GM20431 (cell line): Measurements from ENCODE around the gene STK24.

ENCODE experiments used
- in situ Hi-C: fragments of 300-500 bp; cut with MseI, MboI; formaldehyde crosslinking; loops from one replicate; pipeline ENCODE4 v1.15.0; 2020; ENCODE audit warnings: low sequenced_read_pairs; ENCODE audit not compliant: unreplicated experiment

The STK24 gene

DNA sequence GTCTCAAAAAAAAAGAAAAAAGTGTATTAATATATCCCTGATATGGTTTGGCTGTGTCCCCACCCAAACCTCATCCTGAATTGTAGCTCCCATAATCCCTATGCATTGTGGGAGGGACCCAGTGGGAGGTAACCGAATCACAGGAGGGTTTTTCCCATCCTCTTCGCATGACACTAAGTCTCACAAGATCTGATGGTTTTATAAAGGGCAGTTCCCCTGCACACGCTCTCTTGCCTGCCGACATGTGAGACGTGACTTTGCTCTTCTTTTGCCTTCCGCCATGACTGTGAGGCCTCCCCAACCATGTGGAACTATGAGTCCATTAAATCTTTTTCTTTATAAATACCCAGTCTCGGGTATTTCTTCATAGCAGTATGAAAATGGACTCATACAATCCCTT is 17.7 kb downstream of the STK24 start:
- in situ Hi-C loops: no loop called here

DNA sequence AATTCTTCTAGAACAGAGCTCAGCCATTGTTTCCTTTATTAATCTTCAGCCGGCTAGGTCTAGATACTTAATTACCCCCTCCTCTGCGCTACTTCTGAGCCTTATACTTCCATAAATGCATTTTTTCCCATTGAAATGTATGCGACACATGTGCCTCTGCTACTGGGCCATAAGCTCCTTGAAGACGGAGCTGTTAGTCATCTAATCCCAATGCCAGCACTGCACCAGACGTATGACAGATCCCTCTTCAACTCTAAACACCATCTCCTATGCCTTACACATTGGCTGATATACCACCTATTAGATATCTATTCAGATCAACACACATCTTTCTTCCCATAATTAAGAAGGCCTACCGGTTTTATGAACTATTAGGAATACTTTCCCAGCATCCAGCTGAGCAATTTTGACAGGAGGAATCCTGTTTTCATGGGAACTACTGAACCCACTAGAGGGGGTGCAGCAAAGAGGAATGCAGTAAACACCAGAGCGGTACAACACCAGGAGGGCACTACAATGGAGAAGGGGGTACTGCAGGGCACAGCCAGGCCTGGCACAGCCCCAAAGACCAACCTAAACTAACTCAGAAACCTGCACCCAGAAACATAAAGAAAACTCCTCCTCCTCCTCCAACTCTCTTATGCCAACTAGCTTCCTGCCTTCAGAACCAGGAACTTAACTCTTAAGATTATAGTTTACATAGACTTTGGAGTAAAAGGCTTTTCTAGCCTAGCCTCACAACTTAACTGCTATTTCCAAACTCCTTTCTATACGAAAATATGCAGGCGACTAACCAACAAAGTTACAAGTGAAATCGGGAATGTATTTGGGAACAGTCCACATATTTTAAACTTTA is 18.7 kb downstream of the STK24 start:
- in situ Hi-C loops: no loop called here

DNA sequence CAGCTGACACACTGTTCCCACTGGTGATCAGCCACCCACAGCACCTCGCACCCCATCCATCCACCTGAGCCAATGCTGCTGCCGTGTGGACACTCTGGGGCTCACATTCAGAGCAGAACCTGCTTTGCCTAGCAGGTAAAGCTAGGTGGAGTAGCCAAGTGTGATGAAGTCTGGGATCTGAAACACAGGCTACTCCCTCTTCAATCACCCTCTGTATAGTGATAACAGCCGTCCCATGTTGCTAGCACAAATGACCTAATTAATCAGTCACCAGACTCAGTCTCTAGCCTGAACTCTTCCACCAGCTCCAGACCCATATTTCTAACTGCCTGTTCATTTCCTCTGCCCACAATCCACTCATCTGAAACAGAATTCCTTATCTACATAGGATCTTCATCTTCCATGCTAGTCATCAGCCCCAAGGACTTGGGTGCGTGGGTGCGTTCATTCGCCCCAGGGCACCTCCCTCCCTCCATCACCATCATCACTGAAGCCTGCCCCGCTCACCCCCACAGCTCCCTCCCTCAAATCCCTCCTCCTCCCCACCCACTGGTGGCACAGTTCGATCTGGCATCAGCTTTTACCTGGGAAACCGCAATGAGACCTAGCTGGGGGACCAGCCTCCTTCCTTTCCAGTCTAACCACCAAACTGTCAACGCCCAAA is 19.8 kb downstream of the STK24 start:
- in situ Hi-C loops: no loop called here

DNA sequence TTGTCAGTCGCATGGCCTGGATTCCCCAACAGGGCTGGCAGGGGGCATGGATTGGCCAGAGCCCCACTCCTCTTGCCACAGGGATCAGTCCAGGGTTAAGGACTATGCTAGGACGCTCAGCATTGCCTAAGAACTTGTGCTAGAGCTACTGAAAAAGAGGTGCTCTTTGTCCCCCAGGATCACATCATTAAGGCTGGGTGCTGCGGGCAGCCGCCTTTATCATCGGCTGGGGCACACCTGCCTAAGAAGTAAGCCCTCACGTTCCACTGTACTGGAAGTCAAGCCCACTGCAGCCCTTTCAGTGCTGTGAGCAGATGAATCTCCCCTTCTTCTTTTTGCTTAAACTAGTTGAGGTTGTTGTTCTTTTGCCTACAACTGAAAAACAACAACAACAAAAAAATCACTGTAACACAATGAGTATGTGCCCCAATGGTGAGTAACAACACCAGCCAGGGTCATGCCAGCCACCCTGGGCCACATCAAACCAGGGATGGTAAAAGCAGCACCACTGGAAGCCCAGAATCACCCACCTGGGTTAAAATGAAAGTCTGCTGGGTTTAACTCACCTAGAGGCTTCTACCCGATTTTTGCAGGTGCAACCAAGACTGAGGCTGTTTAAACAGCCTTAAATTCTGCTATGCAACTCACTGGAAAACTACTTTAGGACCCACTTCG is 20.6 kb downstream of the STK24 start:
- in situ Hi-C loops: no loop called here

DNA sequence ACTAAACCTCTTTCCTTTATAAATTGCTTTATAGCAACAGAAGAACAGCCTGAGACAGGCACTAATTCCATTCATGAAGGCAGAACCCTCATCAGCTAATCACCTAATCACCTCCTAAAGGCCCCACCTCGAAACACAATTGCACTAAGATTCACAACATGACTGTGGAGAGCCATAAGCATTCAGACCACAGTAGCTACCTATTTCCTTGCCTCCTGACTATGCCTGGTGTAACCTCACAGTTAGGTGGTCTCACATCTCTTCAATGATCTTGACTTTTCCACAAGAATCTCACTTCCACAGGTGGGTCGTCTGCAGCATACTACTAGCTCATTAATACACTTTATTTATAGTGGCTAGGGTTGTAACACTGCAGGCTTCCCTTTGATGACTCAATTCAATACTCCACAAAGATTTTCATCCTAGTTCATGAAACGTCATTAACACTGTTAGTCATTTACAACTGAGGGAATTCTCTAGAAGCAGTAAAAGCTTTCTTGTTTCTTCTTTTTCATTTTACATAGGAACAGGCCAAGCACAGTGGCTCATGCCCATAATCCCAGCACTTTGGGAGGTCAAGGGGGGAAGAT is 27.1 kb downstream of the STK24 start:
- in situ Hi-C loops: no loop called here

DNA sequence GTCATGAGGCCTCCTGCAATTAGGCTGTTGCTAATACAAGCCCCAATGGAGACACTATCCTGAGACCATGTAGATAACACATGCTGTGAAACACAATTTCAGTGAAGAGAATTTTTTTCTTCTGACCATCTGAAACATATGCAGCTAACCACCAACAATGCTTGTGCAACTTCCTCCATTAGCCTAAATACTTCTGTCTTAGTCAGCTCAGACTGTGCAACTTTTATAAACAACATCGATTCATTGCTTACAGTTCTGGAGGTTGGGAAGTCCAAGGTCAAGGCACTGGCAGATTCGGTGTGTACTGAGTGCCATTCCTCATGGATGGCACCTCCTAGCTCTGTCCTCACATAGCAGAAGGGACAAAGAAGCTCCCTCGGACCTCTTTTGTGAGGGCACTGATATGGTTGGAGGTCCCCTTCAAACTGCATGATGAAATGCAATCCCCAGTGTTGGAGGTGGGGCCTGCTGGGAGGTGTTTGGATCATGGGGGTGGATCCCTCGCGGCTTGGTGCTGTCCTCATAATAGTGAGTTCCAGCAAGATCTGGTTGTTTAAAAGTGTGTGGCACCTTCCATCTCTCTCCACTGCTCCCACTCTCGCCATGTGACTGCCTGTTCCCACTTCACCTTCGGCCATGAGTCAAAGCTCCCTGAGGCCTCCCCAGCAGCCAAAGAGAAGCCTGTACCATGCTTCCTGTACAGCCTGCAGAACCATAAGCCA is 27.7 kb downstream of the STK24 start:
- in situ Hi-C loops: no loop called here

DNA sequence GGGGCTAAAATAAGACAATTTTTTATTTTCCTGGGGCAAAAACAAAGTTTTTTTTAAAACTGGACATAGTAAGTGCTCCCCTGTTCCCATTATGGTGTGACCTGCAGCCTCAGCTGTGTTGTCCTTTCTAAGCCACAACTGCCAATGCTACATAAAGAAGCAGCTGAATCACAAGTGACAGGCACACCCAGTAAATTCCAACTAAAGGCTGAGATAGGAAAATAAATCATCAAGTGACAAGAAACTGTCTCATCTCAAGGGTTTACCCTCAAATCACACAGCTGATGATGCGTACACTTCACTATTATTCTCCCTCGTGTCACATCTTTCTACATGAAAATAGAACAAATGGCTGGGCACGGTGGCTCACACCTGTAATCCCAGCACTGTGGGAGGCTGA is 28.7 kb downstream of the STK24 start:
- in situ Hi-C loops: no loop called here

DNA sequence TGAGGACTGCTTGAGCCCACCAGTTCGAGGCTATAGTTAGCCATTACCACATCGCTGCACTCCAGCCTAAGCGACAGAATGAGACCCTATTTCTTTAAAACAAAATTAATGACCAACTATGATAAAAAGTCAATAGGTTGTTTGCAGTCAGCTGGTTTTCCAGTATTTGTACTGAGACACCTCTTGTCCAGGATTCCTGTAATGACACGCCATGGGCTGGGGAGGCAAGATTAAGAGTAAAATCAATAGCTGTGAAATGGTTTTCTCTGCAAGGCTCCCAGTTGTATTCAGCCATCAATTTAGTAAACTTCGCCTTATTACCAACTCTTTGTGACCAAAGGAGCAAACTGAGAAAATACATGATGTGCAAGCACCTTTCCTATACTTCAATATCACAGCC is 29.5 kb downstream of the STK24 start:
- in situ Hi-C loops: no loop called here

DNA sequence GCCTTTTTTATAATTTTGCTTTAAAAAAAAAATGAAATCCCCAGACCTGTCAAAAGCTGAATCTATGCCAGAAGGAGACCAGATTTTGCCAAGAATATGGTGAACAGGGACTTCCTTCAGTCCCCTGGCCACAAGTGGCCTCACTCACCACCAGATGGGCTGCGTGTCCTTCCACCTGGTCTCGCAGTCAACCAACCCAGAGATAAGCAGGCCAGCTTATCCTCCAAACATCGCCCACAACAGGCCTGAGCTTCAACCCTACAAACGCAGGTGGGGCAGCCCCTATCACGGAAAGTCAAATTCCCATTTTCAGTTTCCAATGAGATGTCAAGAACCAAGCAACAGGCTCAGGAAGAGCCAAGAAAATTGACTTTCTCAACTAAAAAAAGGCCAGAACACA is 30.5 kb downstream of the STK24 start:
- in situ Hi-C loops: no loop called here

DNA sequence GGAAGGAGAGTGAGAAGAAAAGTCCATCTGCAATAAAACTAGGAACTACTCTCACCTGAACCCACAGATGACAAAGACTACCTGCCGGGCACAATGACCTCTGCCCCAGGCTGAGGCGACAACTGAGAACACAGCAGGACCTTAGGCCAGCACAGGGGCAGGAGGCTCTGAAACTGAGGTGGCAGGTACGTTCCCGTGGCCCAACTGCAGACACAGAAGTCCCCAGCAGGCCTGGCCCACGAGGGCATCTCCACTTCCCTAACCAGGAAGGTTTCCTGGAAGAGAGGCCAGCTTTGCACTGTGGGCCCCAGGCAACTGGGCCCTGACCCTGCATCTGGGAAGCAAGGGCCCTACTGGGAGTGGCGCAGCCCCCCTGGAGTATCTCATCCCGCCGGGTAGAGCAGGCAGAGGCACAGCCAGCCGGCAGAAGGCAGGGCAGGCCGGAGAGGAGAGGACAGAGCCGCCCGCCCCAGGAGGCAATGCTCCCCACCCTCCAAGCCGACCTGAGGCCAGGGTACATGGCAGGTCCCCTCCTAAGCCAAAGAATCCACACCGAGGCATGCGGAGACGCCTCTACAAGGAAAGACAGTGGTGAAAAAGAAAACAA is 32.7 kb downstream of the STK24 start:
- in situ Hi-C loops: no loop called here

DNA sequence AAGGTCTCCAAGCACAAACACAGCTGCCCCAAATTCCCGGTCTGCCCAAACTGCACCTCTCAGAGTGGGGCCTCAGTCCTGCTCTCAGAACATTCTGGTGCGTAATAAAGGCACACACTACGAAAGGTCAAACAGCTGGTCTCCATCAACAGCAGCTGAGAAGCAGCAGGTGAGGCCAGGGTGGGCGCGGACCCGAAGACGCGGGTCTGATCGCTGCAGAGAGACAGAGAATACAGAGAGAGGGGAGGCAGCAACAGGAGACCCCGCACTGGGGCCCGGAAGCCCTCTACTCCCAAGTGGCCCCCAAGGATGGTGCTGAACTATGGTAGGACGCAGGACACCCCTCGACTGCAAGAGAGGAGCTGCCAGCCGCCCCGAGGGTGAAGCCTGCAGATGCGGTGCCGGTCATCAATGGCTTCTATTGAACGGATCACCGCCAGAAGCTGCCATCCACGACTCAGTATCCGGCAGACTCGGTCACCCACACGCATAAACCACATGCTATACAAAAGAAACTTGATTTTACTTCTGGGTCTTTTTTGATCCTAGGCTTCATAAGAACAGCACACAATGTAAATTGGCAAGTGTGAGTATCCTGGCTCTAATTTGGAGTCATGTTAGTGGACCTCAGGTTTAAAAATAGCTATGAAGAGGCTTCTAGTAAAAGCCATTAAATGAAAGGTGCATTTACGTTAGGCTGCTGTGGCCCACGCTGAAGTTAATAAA is 33.4 kb downstream of the STK24 start:
- in situ Hi-C loops: no loop called here

DNA sequence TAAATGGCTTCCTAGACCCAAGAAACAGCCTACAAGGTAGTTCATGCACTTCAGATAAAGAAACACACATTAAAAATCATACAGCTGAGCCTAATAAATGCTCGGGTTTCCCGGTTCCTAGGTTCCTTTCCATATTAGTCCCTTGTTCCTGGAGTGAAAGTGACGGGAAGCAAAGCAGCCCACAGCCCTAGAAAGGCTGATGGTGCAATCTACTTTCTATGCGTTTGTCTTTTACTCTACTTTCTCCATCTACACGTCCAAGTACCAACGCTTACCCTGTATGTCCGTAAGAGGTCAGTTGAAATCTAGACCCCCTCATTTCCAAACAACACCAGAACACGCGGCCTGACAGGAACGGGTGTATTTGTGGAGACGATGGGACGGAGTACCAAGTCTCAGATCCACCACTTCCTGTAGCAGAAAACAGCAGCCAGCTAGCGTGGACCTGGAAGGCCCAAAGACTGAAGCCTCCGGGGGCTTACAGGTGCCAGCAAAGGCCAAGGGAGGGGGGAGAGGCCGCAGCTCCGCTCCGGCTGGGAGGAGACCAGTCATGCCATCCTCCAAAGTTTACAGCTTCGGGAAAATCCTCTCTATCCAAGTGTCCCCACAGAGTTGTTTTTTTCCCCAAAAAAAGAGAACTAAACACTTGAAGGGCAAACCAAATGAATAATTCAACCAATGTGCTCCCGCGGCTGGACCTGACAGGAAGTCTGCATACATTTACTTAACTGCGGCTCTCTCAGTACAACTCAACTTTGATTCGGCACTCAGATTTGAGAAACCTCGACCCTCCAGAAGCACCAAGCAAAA is 34.1 kb downstream of the STK24 start:
- in situ Hi-C loops: no loop called here

DNA sequence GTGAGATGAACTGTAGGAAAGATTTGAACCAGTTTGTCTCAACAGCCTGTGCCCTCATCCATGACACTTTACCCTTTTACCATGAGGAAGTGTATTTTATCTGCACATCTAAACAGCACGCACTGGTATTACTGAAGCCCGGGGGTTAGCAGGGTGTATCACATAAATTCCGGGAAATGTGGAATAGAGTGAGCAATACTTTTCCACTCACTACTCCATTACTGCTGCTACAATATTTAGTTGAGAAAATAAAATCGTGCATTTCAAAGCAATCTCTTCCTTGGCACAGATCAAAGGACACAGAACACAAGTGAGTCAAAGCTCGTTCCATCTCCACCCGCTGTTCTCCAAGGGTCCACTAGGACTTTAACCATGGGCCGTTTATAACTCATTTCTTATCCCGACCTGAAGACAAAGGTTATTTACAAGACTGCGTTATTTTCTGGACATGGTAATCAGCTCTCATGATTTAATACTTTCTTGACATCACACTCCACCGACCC is 35.2 kb downstream of the STK24 start:
- in situ Hi-C loops: no loop called here

DNA sequence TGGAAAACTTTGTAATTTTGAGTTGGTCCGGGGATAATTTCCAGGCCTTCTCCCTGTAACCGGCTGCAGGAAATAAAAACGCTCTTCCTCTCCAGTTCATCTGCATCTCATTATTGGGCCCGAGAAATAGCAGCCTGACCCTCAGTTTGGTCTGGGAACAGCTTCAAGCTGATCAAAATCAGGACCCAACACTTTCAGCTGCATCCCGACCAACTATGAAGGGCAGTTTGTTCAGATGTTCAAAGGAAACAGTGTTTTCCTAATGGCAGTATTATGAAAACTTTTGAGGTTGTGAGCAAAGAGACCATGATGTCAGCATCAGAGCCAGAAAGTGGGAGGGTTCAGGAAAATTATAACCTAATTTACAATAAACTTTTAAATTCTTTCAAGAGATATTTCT is 35.7 kb downstream of the STK24 start:
- in situ Hi-C loops: no loop called here

DNA sequence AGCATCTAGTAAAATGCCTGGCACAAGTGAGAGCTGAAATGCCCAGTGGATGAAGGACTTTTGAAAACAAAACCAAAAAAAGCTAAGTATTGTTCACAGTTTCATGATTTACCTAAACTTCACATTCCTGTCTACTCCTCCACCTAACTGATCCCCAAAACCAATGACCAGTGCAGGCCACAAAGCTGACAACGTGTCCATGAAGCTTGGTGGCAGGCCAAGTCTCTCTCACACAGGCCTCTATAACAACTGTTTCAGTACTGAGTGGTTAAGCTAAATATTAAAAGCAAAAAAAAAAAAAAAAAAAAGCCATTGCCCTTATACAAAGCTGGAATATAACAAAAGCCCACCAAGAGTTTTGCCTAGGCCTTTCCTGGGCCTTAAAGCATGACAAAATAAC is 36.4 kb downstream of the STK24 start:
- in situ Hi-C loops: no loop called here

DNA sequence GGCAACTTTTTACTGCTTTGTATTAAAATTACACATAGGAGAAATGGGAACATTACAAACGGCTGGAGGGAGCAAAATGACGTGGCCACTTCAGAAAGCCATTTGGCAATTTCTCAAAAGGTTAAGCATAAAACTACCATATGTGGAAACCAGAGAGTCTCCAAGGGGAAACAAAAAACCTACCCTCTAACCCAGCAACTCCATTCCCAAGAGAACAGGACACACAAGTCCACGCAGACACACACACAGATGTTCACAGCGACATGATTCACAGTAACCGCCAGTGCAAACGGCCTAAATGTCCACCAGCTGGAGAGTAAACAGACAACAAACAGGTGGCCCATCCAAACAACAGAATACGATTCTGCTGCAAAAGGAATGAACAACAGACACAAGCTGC is 37.2 kb downstream of the STK24 start:
- in situ Hi-C loops: no loop called here

DNA sequence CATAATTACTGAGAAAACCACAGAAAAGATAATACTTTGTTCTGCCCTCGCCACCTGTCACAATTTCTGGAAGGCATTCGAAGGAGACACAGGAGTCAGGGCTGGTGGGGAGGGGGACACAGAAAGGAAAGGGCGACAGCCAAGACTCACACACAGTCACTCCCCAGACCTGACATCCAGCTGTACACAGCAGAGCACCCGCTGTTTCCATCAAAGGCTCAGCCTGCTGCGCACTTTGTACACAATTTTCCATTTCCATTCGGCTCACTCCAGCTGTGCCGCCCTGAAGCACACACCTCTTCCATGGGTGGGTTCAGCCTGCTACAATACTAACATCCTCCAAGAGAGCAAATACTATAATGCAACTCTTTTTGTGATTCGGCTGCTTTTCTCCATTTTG is 38.0 kb downstream of the STK24 start:
- in situ Hi-C loops: no loop called here

DNA sequence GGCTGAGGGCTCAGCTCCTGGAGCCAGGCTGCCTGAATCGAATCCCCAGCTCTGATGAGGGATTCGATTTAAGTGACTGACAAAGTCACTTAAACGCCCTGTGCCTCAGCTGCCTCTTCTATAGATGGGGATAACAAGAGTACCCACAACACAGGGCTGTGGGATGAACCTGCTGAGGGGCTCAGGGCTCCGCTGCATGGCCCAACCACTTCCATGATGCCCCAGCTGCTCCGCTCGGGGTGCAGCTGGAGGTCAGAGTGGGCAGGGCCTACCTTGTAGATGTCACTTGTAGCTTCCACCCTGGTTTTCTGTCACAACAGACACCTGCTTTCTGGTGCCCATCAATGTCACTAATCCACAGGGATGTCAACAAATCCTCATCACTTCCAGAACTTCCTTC is 39.2 kb downstream of the STK24 start:
- in situ Hi-C loops: no loop called here
